ENCODE measurements around the gene GALNT6.

Gene GALNT6

DNA sequence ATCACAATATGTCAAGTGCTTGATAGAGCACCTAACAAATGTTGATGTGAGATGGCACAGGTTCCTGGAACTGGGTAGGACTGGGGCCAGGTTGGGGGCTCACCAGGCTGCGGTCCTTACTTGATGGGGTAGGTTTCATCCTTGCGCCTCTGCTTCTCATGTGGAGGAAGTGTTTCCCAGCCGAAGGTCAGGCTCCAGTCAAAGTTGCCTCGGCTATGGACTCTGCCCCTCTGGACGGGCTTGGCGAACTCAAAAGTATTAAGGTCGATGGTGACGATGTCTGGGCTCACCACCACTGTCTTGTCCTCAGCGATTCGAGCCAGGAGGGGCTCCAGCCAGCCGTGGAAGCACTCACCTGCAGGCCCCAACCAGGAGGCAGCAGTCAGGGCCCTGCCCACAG, 27.2 kb downstream of the GALNT6 start:
- no peak overlapping the region for H3K4me3 ChIP-seq (ENCODE audit: low read depth, low read length)
- TF ChIP-seq, protein P1, sequence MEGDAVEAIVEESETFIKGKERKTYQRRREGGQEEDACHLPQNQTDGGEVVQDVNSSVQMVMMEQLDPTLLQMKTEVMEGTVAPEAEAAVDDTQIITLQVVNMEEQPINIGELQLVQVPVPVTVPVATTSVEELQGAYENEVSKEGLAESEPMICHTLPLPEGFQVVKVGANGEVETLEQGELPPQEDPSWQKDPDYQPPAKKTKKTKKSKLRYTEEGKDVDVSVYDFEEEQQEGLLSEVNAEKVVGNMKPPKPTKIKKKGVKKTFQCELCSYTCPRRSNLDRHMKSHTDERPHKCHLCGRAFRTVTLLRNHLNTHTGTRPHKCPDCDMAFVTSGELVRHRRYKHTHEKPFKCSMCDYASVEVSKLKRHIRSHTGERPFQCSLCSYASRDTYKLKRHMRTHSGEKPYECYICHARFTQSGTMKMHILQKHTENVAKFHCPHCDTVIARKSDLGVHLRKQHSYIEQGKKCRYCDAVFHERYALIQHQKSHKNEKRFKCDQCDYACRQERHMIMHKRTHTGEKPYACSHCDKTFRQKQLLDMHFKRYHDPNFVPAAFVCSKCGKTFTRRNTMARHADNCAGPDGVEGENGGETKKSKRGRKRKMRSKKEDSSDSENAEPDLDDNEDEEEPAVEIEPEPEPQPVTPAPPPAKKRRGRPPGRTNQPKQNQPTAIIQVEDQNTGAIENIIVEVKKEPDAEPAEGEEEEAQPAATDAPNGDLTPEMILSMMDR (IDR thresholded peaks at IDR 0.05; ENCODE audit: low read depth, low read length) = no peak

DNA sequence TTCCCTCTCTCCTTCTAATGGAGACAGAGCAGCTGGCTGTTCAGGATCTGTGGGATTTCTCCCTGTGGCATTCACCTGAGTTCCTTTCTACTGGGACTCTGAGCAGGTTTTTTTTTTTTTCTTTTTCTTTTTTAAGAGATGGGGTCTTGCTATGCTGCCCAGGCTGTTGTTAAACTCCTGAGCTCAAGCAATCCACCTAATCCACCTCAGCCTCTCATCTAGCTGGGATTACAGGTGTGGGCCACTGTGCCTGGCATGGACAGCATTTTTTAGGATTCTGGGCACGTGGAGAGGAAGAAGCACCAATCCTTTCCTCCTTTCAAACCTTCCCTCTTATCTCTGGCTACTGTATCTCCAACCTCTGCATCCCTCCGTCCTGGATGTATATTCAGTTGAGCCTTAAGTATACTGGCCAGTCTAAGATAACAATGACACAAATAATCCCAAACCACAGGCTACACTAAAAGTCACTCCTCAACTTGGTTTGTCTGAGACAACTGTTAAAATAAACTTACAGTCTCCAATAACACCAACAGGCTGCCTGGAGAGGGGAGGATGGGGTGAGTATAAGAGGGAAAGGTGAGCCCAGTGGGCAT, 28.4 kb downstream of the GALNT6 start:
- H3K4me3 ChIP-seq (ENCODE audit: low read depth, low read length) = no peak overlapping the region
- TF ChIP-seq, protein P1 (IDR thresholded peaks at IDR 0.05; ENCODE audit: low read depth, low read length) = no peak

DNA sequence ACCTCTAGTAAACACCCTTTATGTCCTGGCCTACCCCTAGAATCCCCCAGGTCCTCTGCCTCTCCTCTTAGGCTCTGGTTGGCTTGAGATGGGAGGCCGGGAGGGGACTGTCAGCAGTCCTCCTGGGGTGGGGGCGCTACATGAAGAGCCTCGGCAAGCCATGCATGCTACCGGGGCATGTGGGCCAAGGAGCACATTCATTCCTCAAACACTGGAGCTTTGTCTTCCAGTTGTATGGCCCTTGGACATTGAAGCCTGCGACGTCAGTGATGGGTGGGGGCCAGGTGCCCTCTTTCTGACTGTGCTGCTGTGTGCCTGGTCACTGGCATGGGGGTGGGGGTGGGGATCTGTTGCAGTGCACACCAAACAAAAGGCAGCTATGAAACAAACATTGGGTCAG, 28.9 kb downstream of the GALNT6 start:
- TF ChIP-seq, protein P1 (IDR thresholded peaks at IDR 0.05; ENCODE audit: low read depth, low read length) = no peak
- H3K4me3 ChIP-seq (ENCODE audit: low read depth, low read length) = no peak overlapping the region

DNA sequence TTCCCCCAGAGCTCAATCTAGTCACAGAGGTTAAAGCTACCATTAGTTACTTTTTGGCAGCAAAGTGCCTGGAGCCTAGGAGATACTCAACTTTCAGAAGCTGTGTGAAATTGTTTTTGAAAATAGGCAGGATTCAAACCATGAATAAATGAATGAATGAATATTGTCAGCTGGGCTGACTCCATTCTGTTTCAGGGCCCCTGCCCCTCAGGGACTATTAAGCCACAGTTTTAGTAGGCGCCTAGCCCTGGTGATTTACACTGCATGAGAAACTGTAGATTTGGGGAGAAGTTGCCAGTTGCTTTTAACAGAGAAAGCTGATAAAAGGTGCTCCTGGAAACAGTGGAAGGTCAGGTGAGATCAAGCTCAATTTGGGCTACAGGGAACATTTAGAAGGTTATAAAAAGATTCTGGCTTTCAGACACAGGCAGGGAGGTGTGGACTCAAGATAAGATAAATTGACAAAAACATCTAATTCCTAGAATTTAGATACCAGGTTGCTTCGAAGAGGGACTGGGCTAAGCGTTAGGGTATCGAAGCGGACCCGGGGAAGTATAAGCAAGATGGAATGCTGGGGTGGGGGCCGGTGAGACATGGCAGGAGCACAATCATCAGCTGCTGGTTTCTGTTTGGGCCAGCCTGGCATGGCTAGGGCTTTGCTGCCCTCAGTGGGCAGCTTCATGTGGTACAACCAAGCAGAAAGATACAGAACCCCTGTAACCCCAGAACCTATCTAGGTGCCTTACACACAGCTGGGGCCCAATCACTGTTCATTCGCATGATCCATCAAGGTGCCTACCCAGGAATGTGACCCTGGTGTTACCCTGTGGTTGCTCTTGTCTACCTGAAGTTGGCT, 29.8 kb downstream of the GALNT6 start:
- no peak overlapping the region for H3K4me3 ChIP-seq (ENCODE audit: low read depth, low read length)
- TF ChIP-seq, protein P1 (IDR thresholded peaks at IDR 0.05; ENCODE audit: low read depth, low read length) = no peak

DNA sequence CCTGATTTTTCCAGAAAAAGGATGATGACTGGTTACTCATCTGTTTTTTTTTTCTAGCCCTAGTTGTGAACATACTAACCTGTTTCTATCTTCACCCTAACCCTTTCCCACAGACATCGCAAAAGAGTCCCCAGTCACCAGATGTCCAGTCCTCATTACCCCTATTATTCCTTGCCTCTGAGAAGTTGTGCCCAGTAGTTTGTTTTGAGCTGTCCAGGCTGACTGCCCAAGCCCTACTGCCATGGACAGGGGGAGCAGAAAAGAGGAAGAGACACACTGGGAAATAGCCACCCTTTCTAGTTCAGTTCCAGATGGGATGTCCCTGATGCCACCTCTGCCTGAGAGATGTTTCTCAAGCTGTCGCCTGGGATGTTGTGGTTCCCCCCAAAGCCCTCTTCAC, 30.9 kb downstream of the GALNT6 start:
- no peak overlapping the region for H3K4me3 ChIP-seq (ENCODE audit: low read depth, low read length)
- TF ChIP-seq, protein P1 (IDR thresholded peaks at IDR 0.05; ENCODE audit: low read depth, low read length) = no peak

DNA sequence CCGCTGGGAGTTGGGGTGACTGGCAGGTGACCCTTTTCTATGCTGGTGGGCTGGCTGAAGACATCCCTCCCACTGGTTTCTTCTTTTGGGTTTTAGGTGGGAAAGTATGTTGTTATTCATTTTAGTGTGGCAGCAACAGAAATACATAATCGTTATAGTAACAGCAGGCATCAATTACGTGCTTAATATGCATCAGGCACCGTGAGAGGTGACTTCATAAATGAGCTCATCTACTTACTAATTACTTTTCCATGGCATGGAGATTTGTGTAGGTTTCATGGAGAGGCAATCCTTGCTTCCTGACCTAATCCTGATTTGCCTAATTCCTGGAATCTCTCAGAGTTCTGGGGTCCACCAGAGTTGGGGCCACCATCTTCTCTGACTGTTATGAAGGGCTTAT, 31.4 kb downstream of the GALNT6 start:
- TF ChIP-seq, protein P1 (IDR thresholded peaks at IDR 0.05; ENCODE audit: low read depth, low read length) = no peak

DNA sequence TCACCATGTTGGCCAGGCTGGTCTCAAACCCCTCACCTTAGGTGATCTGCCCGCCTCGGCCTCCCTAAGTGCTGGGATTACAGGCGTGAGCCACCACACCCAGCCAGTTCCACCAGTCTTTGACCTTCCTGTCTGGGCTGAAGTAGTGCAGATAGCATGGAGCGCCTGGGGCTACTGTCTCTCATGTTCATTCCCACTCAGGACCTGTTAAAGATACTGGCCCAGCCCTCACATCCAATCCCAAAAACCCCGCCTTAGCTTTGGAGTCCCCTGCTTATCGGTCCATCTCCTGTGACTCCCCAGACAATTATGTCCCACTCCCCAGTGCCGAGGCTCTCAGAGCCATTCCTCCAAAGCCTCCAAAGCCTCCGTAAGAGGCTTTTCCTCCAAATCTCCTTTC, 32.7 kb downstream of the GALNT6 start:
- TF ChIP-seq, protein P1 (IDR thresholded peaks at IDR 0.05; ENCODE audit: low read depth, low read length) = no peak

More for the DNA sequence above, 31.4 kb downstream of the GALNT6 start:
- no peak overlapping the region for H3K4me3 ChIP-seq (ENCODE audit: low read depth, low read length)

More for the DNA sequence above, 32.7 kb downstream of the GALNT6 start:
- no peak overlapping the region for H3K4me3 ChIP-seq (ENCODE audit: low read depth, low read length)
